Tibial nerve (tissue), 4 donors: ENCODE measurements around the gene ELFN1. TPM values are rescaled to one million over a fixed set of nuclear protein-coding genes. Genes with fewer than 3 reads are reported as not detected.

Experiments
- DNase-seq, 2 donors: peaks; one replicate each; pipeline ENCODE4 v3.0.0-alpha.2; 2019; ENCODE audit warnings: low spot score in 2 of 2
- H3K27ac ChIP-seq, 4 donors: fragments of 200-600 bp; sonication (generic) in 3 of 4; one replicate each; pipeline ENCODE4 v1.5.1; 2017 to 2019; ENCODE audit warnings: mild to moderate bottlenecking in 1 of 4
- H3K27me3 ChIP-seq, 2 donors: fragments of 200-600 bp; sonication (generic) in 1 of 2; one replicate each; pipeline versions ENCODE4 v1.5.1 to v1.6.0; 2017 to 2019
- H3K36me3 ChIP-seq, 3 donors: fragments of 200-600 bp; sonication (generic); one replicate each; pipeline ENCODE4 v1.5.1; 2018 to 2019
- H3K4me1 ChIP-seq, 4 donors: fragments of 200-600 bp; sonication (generic) in 3 of 4; one replicate each; pipeline ENCODE4 v1.5.1; 2017 to 2019
- H3K4me3 ChIP-seq, 4 donors: fragments of 200-600 bp; sonication (generic) in 3 of 4; one replicate each; pipeline ENCODE4 v1.5.1; 2017 to 2019; ENCODE audit warnings: mild to moderate bottlenecking in 1 of 4, moderate library complexity in 1 of 4
- H3K9me3 ChIP-seq, 4 donors: fragments of 200-600 bp; sonication (generic) in 3 of 4; one replicate each; pipeline ENCODE4 v1.5.1; 2017 to 2019
- EP300 ChIP-seq, 2 donors: sonication (generic); formaldehyde crosslinking; IDR thresholded peaks; one replicate each; pipeline ENCODE4 v1.6.1; 2017; ENCODE audit warnings: antibody characterized with exemption in 2 of 2, mild to moderate bottlenecking in 1 of 2
- POLR2A ChIP-seq, 2 donors: fragments of 450-650 bp; IDR thresholded peaks; one replicate each; pipeline ENCODE4 v1.6.1; 2017; ENCODE audit warnings: antibody characterized with exemption in 2 of 2, mild to moderate bottlenecking in 2 of 2, moderate library complexity in 2 of 2
- WGBS, 2 donors: methylation state at CpG; one replicate each; pipeline ENCODE4 v1.1.5; 2018; 5-methylcytosine and 5-hydroxymethylcytosine counted together
- total RNA-seq, 4 donors: library from RNA; depleted of rRNA; stranded (reverse); fragments of >200 nt; gene quantifications; one replicate each; pipeline ENCODE4 v1.1.0, GENCODE V29; 2016
- TF ChIP-seq, protein P1 (sequence below), 5 experiments: fragments of 200-600 bp in 3 of 5; fragments of 450-650 bp in 2 of 5; sonication (generic) in 3 of 5; IDR thresholded peaks; one replicate each; pipeline ENCODE4 v1.5.1; 2016 to 2019; ENCODE audit warnings: antibody characterized with exemption in 5 of 5, mild to moderate bottlenecking in 3 of 5, moderate library complexity in 2 of 5

The ELFN1 gene
- total RNA-seq, 4 donors from 2014 or later = 0.21 to 2.4 (median 1.5) TPM

DNA sequence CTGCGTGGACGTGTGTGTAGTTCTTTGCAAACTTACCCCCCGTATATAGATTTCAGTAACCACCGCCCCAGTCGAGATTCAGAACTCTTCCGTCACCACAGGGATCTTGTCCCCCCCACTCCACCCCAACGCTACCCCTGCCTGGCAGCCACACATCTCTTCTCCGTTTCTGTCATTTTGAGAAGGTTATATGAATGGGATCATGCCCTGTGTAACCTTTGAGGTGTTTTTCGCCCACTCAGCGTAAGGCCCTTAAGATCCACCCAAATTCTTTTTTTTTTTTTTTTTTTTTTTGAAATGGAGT lies 83.4 kb downstream of the ELFN1 start:
- Histone ChIP-seq H3K27me3 (peaks cover 0 to 48% of the 10 kb centered on the region in 2 donors), H3K9me3 (no peaks in the 10 kb centered on the region), H3K27ac (no peak overlapping the region), H3K4me3 (no peak overlapping the region), H3K36me3 (no peaks in the 10 kb centered on the region), H3K4me1 (no peaks in the 10 kb centered on the region)
- no peak for DNase-seq
- TF ChIP-seq EP300 (IDR thresholded peaks at IDR 0.05) (no peak), POLR2A (IDR thresholded peaks at IDR 0.05) (no peak)
- TF ChIP-seq, protein P1, sequence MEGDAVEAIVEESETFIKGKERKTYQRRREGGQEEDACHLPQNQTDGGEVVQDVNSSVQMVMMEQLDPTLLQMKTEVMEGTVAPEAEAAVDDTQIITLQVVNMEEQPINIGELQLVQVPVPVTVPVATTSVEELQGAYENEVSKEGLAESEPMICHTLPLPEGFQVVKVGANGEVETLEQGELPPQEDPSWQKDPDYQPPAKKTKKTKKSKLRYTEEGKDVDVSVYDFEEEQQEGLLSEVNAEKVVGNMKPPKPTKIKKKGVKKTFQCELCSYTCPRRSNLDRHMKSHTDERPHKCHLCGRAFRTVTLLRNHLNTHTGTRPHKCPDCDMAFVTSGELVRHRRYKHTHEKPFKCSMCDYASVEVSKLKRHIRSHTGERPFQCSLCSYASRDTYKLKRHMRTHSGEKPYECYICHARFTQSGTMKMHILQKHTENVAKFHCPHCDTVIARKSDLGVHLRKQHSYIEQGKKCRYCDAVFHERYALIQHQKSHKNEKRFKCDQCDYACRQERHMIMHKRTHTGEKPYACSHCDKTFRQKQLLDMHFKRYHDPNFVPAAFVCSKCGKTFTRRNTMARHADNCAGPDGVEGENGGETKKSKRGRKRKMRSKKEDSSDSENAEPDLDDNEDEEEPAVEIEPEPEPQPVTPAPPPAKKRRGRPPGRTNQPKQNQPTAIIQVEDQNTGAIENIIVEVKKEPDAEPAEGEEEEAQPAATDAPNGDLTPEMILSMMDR (IDR thresholded peaks at IDR 0.05) = no peak
- WGBS, 2 donors = 81 to 86% methylated on average over 10 of the region's 10 CpGs

GRCh38 chr7:1754345-1754908 lies 84.3 kb downstream of the ELFN1 start:
- Histone ChIP-seq H3K4me3 (no peak overlapping the region), H3K27me3 (peaks cover 0 to 43% of the 10 kb centered on the region in 2 donors), H3K36me3 (no peaks in the 10 kb centered on the region), H3K27ac (no peak overlapping the region), H3K4me1 (no peaks in the 10 kb centered on the region), H3K9me3 (no peaks in the 10 kb centered on the region)
- TF ChIP-seq POLR2A (IDR thresholded peaks at IDR 0.05) (no peak), EP300 (IDR thresholded peaks at IDR 0.05) (no peak)
- TF ChIP-seq, protein P1 (IDR thresholded peaks at IDR 0.05) = no peak
- DNase-seq = no peak
- 81 to 83% methylated on average over 5 of the region's 5 CpGs for WGBS, 2 donors

DNA sequence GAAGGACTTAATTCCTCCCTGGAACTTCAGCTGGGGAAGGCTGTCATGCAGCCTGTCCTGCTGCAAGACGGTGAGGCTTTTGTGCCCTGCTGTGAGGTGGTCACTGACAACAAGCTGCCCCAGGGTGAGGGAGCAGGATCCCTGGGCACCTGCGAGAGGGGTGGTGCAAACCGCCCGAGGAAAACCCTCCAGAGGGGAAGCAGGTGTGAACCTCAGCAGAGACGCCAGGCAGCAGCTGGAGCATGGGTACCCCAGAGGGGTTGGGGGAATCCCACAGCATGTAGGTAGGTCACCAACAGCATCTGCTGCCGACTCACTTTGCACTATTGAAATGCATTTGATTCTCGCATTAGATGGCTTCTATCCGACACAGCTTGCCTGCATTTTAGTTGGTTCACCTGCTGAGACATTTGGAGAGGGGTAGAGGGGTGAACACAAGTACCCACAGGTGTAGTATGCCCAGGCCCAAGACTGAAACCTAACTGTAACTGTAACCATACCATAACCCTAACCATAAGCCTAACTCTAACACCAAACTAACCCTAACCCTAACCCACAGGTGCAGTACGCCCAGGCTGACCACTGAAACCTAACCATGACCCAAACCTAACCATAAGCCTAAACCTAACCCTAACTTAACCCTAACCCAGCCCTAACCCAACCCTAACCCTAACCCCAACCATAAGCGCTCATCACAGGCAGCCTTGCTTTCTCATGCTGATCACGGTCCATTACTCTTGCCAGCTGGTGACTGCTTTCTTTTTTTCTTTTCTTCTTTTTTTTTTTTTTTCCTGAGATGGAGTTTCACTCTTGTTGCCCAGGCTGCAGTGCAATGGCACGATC lies 85.9 kb downstream of the ELFN1 start:
- TF ChIP-seq, protein P1 (IDR thresholded peaks at IDR 0.05) = no peak
- TF ChIP-seq POLR2A (IDR thresholded peaks at IDR 0.05) = no peak
- TF ChIP-seq EP300 (IDR thresholded peaks at IDR 0.05) = no peak
- no peak for DNase-seq
- peaks cover 0 to 28% of the 10 kb centered on the region in 2 donors for H3K27me3 ChIP-seq
- no peaks in the 10 kb centered on the region for H3K4me1 ChIP-seq
- no peak overlapping the region for H3K4me3 ChIP-seq
- no peaks in the 10 kb centered on the region for H3K9me3 ChIP-seq
- no peaks in the 10 kb centered on the region for H3K36me3 ChIP-seq
- H3K27ac ChIP-seq = no peak overlapping the region
- WGBS, 2 donors = 79 to 84% methylated on average over 12 of the region's 12 CpGs

- no peak for DNase-seq
- H3K4me3 ChIP-seq = no peak overlapping the region
- TF ChIP-seq, protein P1 (IDR thresholded peaks at IDR 0.05) = no peak
- TF ChIP-seq POLR2A (IDR thresholded peaks at IDR 0.05) (no peak), EP300 (IDR thresholded peaks at IDR 0.05) (no peak)
- peaks cover 0 to 22% of the 10 kb centered on the region in 2 donors for H3K27me3 ChIP-seq
- no peak overlapping the region for H3K27ac ChIP-seq
- no peaks in the 10 kb centered on the region for H3K36me3 ChIP-seq
- 69 to 72% methylated on average over 13 of the region's 13 CpGs for WGBS, 2 donors
- H3K9me3 ChIP-seq = peaks cover 0 to 6% (median 0%) of the 10 kb centered on the region in 4 donors
- no peaks in the 10 kb centered on the region for H3K4me1 ChIP-seq
Observed at GRCh38 chr7:1757601-1758000, 87.5 kb downstream of the ELFN1 start.
